ENCODE measurements around the gene CTXN1.

CTXN1 gene

GRCh38 chr19:7915250-7916102, 10.5 kb downstream of the CTXN1 start:
- no peak for DNase-seq (ENCODE audit: low spot score)
- no peak for FAIRE-seq

DNA sequence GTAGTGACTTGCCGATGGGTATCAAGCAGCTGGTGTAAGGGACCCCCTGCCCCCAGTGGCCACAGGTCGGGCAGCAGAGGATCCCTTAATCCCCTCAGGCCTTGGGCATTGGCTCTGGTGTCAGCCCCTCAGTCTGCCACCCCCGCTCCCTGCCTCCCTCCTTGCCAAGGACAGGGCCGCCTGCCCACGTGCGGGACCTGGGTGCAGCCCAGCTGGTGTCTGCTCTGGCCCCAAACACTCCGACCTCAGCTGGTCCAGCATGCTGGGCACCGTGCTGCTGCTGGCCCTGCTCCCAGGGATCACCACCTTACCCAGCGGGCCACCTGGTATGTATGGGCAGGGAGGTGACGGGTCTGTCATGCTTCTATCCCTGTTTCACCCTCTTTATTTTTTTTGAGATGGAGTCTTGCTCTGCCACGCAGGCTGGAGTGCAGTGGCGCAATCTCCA, 11.3 kb downstream of the CTXN1 start, which contains the start of gene TGFBR3L:
Gene TGFBR3L (plus strand): TSS at position 233 of the 448 bp plus-strand sequence.
- FAIRE-seq (no peak), DNase-seq (ENCODE audit: low spot score) (no peak)

GRCh38 chr19:7914099-7914498, 11.8 kb downstream of the CTXN1 start:
- DNase-seq (ENCODE audit: low spot score) (no peak), FAIRE-seq (no peak)

DNA sequence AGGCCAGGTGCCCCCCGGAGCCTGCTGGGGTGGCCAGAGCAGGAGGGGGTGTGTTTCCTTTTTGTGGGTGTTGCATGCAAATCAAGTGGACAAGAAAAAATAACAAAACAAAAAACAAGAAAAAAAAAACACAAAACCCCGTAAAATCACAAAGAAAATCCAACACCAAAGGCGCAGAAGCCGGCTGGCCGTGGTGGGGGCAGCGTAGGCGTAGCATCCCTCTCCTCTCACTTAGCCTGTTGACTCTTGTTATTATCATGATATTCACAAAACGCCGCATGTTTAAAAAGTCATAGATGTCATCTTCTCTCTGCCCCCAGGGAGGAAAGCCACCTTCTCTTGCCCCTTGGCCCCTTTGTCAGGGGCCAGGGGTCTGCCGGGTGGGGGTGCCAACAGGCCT, 12.3 kb downstream of the CTXN1 start:
- FAIRE-seq: no peak
- DNase-seq (ENCODE audit: low spot score): no peak

DNA sequence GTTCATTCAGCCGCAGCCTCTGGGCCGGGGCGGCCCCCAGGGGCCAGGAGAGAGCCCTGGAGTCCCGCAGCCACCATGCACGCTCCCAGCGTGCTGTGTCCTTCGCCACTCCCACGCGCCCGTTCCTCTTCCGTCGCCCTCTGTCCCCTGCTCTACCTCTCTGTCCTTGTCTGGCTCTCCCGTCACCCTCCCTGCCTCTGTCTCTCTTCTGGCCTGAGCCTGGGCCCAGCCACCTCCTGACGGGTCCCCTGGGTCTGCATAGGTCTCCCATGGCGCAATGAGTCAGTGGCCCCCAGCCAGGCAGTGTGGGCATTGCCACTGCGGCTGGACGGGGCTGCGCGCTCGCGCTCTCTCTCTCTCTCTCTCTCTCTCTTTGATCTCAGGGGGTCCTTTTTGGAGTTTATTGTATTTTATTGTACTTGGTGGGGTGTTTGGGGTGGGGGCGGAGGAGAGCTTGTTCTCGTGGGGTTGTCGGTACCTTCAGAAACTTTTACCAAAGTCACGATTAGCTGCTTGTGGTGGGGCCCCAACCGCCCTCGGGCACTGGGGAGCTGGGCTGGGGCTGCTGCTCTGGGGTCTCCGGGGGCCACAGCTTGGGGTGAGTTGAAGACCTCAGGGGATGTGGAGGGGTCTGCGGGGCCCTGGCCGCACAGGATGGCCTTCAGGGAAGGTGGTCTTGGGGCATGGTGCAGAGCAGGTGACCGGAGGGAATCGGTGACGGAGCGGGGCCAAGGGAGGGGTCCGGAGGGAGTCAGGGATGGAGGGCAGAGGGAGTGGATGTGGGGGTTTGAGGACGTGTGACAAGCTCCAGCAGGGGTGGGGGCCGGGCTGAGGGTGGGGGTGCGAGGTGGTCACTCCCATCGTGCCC, 13.0 kb downstream of the CTXN1 start:
- DNase-seq (ENCODE audit: low spot score) (no peak), FAIRE-seq (no peak)

DNA sequence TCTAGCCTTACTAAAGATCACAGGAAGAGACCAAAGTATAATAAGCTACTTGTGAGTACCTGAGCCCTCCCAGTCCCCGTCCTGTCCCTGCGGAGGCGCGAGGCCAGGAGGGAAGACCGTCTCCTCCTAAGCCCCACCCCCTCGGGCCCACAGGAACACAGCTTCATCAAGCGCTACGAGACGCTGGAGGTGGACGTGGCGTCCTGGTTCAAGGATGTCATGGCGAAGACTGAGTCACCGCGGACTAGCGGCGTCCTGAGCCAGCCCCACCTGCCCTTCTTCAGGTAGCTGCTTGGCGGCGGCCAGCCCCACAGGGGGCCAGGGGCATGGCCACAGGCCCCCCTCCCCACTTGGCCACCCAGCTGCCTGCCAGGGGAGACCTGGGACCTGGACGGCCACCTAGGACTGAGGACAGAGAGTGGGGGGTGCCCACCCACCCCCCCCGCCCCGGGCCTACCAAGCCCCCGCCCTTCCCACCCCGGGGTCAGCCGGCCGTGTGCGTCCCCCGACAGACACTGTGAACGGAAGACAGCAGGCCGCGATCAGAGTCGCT, 13.7 kb downstream of the CTXN1 start:
- no peak for DNase-seq (ENCODE audit: low spot score)
- FAIRE-seq: no peak

- DNase-seq (ENCODE audit: low spot score): no peak
- no peak for FAIRE-seq
These were observed 14.3 kb downstream of the CTXN1 start for GRCh38 chr19:7911508-7912143.

- FAIRE-seq (no peak), DNase-seq (ENCODE audit: low spot score) (no peak)
These were observed 15.4 kb downstream of the CTXN1 start for GRCh38 chr19:7910321-7911161.

DNA sequence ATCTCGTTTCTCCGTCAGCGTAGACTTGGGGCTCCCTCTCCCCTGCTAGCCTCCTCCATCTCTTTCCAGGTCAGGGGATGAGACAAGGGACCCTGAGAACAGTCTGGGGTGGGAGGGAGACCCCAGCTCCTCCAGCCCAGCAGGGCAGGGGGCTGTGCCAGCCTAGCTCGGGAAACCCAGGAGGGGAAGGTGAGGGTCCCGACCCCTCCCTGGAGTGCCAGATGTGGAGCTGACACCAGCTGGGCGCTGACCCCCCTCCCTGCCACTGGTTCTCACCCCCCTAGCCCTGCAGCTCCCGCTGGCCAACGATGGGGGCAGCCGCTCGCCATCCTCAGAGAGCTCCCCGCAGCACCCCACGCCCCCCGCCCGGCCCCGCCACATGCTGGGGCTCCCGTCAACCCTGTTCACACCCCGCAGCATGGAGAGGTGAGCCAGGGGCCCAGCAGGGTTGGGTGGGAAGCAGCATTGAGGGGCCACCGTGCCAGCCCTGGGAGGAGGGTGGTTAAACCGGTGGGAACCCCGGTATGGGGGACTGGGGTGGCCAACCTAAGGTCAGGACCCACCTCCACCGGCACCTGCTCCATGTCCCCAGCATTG, 16.4 kb downstream of the CTXN1 start:
- FAIRE-seq (no peak), DNase-seq (ENCODE audit: low spot score) (no peak)

- no peak for FAIRE-seq
- DNase-seq (ENCODE audit: low spot score): no peak
These were observed 17.0 kb downstream of the CTXN1 start for GRCh38 chr19:7908742-7909461.

- FAIRE-seq (no peak), DNase-seq (ENCODE audit: low spot score) (no peak)
These were observed 17.7 kb downstream of the CTXN1 start for GRCh38 chr19:7908078-7908699.

DNA sequence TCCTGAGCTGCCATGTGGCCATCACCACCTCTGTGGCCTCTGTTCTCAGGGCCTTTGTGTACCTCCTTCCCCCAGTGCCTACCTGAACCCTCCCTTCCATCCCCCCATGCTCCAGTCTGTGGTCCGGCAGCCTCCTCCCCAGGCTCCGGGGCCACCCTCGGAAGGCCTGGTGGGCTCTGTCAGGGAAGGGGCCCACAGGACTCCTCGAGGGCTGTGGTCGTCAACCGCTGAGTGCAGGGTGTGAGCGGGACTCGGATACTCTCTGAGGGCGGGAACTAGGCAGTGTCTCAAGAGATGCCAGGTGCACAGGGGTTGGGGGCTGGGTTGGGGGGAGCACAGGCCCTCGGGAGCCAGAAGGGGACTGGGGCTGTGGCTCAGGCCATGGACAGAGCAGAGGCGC, 18.4 kb downstream of the CTXN1 start:
- DNase-seq (ENCODE audit: low spot score) (no peak), FAIRE-seq (no peak)

- FAIRE-seq: no peak
- DNase-seq (ENCODE audit: low spot score): no peak
These were observed 18.8 kb downstream of the CTXN1 start for GRCh38 chr19:7907122-7907521.

DNA sequence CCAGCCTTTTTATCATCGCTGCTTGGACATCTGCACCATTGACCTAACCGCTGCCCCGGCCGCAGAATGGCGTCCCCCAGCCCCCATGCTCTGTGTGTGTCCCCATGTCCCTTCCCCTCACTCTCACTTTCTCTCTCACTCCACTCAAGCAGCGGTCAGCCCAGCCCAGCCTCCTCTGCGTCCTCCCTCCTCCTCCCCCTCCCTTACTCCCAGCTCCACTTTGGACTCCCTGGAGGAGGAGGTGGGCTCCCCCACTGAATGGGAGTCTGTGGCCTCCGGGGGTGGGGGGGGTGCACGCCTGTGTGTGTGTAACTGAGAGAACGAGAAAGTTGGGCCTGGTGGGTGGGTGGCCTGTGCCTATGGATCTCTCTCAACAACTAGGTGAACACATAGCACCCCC, 20.1 kb downstream of the CTXN1 start:
- DNase-seq (ENCODE audit: low spot score) (no peak), FAIRE-seq (no peak)

DNA sequence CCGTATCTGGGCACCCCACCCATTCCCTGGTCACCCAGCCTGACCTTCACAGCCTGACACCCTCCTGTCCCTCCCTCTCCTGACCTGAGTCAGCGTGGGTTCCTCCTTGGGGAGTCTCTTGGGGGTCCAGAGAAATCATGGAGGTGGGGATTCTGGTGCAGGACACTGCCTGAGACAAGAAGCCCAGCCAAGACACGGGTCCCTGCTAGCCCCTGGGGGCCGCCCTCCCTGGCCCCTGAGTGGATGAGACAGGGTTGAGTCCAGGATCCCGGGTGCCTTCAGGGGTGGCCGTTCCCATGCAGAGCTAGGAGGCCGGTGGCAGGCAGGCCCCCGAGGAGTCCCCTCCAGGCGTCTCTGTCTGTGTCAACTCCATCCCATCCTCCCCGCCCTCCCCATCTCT, 20.7 kb downstream of the CTXN1 start:
- DNase-seq (ENCODE audit: low spot score) (no peak), FAIRE-seq (no peak)

- FAIRE-seq: no peak
- peak; percentile 53 for DNase-seq (ENCODE audit: low spot score)
These were observed 21.6 kb downstream of the CTXN1 start for GRCh38 chr19:7904074-7905020.

DNA sequence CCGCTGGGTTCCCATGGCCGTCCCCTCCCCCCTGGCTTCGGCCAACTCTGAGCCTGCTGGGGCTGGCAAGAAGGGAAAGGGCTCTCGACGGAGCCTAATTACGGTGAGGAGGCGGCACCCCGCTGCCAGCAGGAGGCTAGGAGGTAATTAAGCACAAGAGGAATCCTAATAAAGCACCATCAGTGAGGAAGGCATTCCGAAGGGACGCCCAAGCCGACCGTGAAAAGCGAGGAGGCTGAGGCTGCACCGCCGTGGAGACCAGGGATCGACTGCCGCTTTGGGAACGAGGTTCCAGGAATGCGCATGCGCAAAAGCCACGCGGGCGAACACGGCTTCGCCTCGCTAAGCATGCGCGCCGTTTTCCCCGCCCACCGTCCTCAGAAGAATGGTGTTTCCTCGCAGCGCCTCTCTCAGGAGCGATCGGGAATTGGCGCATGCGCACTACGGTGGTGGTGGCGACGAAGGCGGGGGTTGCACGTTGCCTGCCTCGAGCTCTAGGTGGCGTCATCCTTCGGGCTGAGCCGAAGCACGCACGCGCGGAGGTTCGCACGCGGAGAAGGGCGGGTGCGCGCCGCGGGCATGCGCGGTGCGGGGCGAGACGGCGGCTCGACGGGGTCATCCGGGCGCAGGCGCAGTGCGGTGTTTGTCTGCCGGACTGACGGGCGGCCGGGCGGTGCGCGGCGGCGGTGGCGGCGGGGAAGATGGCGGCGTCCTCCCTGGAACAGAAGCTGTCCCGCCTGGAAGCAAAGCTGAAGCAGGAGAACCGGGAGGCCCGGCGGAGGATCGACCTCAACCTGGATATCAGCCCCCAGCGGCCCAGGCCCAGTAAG, 22.5 kb downstream of the CTXN1 start, which contains the start of gene MAP2K7:
Gene MAP2K7 (plus strand): TSS at position 634 of the 830 bp plus-strand sequence. CDS start 68 bp downstream, at position 702.
- FAIRE-seq: peak; percentile 96

More for the DNA sequence above, 22.5 kb downstream of the CTXN1 start, which contains the start of gene MAP2K7:
- DNase-seq (ENCODE audit: low spot score): peak; percentile 95
